Measurements from ENCODE around the gene MAST2. TPM values are rescaled to one million over a fixed set of nuclear protein-coding genes. Genes with fewer than 3 reads are reported as not detected.

MAST2 gene
- total RNA-seq, 1 experiment from 2014 or later: 41.9 TPM

DNA sequence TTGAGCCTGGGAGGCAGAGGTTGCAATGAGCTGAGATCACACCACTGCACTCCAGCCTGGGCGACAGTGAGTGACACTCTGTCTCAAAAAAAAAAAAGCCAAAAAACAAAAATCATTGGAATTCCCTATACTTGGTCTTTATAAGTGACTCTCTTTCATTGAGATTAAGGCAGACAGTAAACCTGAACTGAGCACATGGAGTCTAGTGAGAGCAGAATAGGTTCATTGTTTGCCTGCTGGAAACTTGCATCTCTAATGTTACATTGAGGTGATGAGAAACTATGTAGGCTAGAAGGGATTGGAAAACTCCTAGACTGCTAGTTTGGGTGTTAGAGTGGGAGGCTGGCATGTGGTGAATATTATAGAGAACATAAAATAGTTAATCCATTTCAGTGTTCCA, 25.4 kb downstream of the MAST2 start:
- POLR2A ChIA-PET: no interaction called here
- Histone ChIP-seq H3K4me3 (replicated peaks in 1 of 2; ENCODE audit: low read depth in 1 of 2, low read length in 2 of 2) (no peak overlapping the region), H2AFZ (ENCODE audit: low read depth, low read length, poor library complexity, severe bottlenecking) (no peak overlapping the region), H4K20me1 (ENCODE audit: insufficient read depth) (no peaks in the 10 kb centered on the region), H3K9me3 (ENCODE audit: control insufficient read depth in 1 of 2, insufficient read depth in 1 of 2, low read depth in 1 of 2, low read length in 2 of 2) (no peaks in the 10 kb centered on the region), H3K4me1 (ENCODE audit: control insufficient read depth in 1 of 2, insufficient read depth in 2 of 2, low read length in 2 of 2) (no peaks in the 10 kb centered on the region), H3K9ac (ENCODE audit: low read length) (no peak overlapping the region), H3K27me3 (ENCODE audit: insufficient read depth, low read length) (no peaks in the 10 kb centered on the region), H3K4me2 (ENCODE audit: low read length) (no peak overlapping the region), H3K9me2 (ENCODE audit: insufficient read depth) (no peaks in the 10 kb centered on the region), H3K79me2 (ENCODE audit: insufficient read depth, low read length) (peaks cover 10% of the 10 kb centered on the region; the same call in 1 of the 2 replicates), H3K27ac (ENCODE audit: low read depth, low read length) (no peak overlapping the region), H3K36me3 (ENCODE audit: control insufficient read depth in 1 of 2, insufficient read depth in 2 of 2, low read length in 2 of 2) (peaks cover 0 to 8% of the 10 kb centered on the region in 2 experiments; a peak in 1 of 4 replicates)
- no TSS peak for BruUV-seq (replicated peaks)
- DNase-seq (ENCODE audit: low read depth, low spot score): no peak
- CTCF ChIA-PET: no interaction called here
- intact Hi-C loops (cut with micrococcal nuclease): no loop called here
- ATAC-seq: no peak
- RAD21 ChIA-PET (ENCODE audit: low non-redundant PET in 1 of 2, low total read pairs in 2 of 2, uncharacterized antibody in 2 of 2, unreplicated experiment in 2 of 2): no interaction called here
- TF ChIP-seq YY1 (IDR thresholded peaks at IDR 0.05; ENCODE audit: extremely low read depth, insufficient replicate concordance, low read depth, low read length): no peak
- TF ChIP-seq, protein P1, sequence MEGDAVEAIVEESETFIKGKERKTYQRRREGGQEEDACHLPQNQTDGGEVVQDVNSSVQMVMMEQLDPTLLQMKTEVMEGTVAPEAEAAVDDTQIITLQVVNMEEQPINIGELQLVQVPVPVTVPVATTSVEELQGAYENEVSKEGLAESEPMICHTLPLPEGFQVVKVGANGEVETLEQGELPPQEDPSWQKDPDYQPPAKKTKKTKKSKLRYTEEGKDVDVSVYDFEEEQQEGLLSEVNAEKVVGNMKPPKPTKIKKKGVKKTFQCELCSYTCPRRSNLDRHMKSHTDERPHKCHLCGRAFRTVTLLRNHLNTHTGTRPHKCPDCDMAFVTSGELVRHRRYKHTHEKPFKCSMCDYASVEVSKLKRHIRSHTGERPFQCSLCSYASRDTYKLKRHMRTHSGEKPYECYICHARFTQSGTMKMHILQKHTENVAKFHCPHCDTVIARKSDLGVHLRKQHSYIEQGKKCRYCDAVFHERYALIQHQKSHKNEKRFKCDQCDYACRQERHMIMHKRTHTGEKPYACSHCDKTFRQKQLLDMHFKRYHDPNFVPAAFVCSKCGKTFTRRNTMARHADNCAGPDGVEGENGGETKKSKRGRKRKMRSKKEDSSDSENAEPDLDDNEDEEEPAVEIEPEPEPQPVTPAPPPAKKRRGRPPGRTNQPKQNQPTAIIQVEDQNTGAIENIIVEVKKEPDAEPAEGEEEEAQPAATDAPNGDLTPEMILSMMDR (IDR thresholded peaks at IDR 0.05 in 2 of 3, conservative IDR thresholded peaks at IDR 0.05 in 1 of 3; ENCODE audit: borderline replicate concordance in 1 of 3, insufficient read depth in 1 of 3, low read depth in 2 of 3, low read length in 2 of 3): no peak
- no peak for TF ChIP-seq POLR2AphosphoS5 (IDR thresholded peaks at IDR 0.05; ENCODE audit: low read depth, low read length)
- TF ChIP-seq, protein P2, sequence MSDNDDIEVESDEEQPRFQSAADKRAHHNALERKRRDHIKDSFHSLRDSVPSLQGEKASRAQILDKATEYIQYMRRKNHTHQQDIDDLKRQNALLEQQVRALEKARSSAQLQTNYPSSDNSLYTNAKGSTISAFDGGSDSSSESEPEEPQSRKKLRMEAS (IDR thresholded peaks at IDR 0.05): no peak
- TF ChIP-seq JUND (IDR thresholded peaks at IDR 0.05): no peak
- TF ChIP-seq ELF1 (IDR thresholded peaks at IDR 0.05; ENCODE audit: borderline replicate concordance, low read depth): no peak

DNA sequence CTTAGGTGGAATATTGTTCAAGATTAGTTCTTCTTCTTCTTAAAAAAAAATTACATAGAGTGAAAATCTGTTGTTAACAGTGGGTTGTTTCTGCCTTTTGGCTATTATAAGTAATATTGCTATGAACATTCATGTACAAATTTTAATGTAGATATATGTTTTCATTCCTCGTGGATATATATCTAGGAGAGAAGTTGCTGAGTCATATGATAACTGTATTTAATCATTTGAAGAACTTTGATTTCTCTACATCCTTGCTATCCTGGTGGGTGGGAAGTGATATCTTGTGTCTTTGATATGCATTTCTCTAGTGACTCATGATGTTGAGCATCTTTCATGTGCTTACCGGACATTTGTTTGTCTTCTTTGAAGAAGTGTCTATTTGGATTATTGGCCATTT, 29.9 kb downstream of the MAST2 start:
- Histone ChIP-seq H3K4me1 (ENCODE audit: control insufficient read depth in 1 of 2, insufficient read depth in 2 of 2, low read length in 2 of 2) (no peaks in the 10 kb centered on the region), H3K9ac (ENCODE audit: low read length) (no peak overlapping the region), H3K79me2 (ENCODE audit: insufficient read depth, low read length) (peaks cover 24% of the 10 kb centered on the region), H3K4me2 (ENCODE audit: low read length) (no peak overlapping the region), H3K36me3 (ENCODE audit: control insufficient read depth in 1 of 2, insufficient read depth in 2 of 2, low read length in 2 of 2) (peaks cover 0 to 5% of the 10 kb centered on the region in 2 experiments; a peak in 1 of 4 replicates), H3K9me2 (ENCODE audit: insufficient read depth) (no peaks in the 10 kb centered on the region), H3K9me3 (ENCODE audit: control insufficient read depth in 1 of 2, insufficient read depth in 1 of 2, low read depth in 1 of 2, low read length in 2 of 2) (no peaks in the 10 kb centered on the region), H3K4me3 (replicated peaks in 1 of 2; ENCODE audit: low read depth in 1 of 2, low read length in 2 of 2) (no peak overlapping the region), H3K27me3 (ENCODE audit: insufficient read depth, low read length) (no peaks in the 10 kb centered on the region), H2AFZ (ENCODE audit: low read depth, low read length, poor library complexity, severe bottlenecking) (no peak overlapping the region), H3K27ac (ENCODE audit: low read depth, low read length) (no peak overlapping the region), H4K20me1 (ENCODE audit: insufficient read depth) (no peaks in the 10 kb centered on the region)
- CTCF ChIA-PET: no interaction called here
- no TSS peak for BruUV-seq (replicated peaks)
- intact Hi-C loops (cut with micrococcal nuclease): no loop called here
- TF ChIP-seq FOSL1 (IDR thresholded peaks at IDR 0.05; ENCODE audit: low read depth) (no peak), ZNF274 (IDR thresholded peaks at IDR 0.05; ENCODE audit: low read depth, low read length) (no peak)
- RAD21 ChIA-PET (ENCODE audit: low non-redundant PET in 1 of 2, low total read pairs in 2 of 2, uncharacterized antibody in 2 of 2, unreplicated experiment in 2 of 2): no interaction called here
- ATAC-seq (no peak), DNase-seq (ENCODE audit: low read depth, low spot score) (no peak)
- POLR2A ChIA-PET: no interaction called here
